Spleen (tissue), 7 donors: ENCODE measurements around the gene SPATA1.

Experiments used
- CTCF ChIP-seq, 11 experiments: fragments of 200-600 bp in 7 of 11; fragments of 450-650 bp in 4 of 11; sonication (generic) in 4 of 11; IDR thresholded peaks in 8 of 11; conservative IDR thresholded peaks in 3 of 11; 1 replicate in 7 of 11; 2 replicates in 4 of 11; pipeline versions ENCODE4 v1.4.0 to v1.8.0; 2016 to 2021; ENCODE audit warnings: antibody characterized with exemption in 11 of 11, inconsistent platforms in 4 of 11, mild to moderate bottlenecking in 1 of 11
- POLR2A ChIP-seq, 3 donors: fragments of 450-650 bp; IDR thresholded peaks; one replicate each; pipeline ENCODE4 v1.5.1; 2017; ENCODE audit warnings: antibody characterized with exemption in 3 of 3, mild to moderate bottlenecking in 1 of 3
- donor health status: DM: no; HTN: no; CAD: no; lungs with moderate emphysema.
- donor health status: DM: no; HTN: no; CAD: no.
- donor health status: DM: no; HTN: no; CAD: no.

GRCh38 chr1:84598846-84599741, 92.9 kb downstream of the SPATA1 start:
- TF ChIP-seq CTCF (IDR thresholded peaks at IDR 0.05 in 8 of 11, conservative IDR thresholded peaks at IDR 0.05 in 3 of 11) (no peak), POLR2A (IDR thresholded peaks at IDR 0.05) (no peak)
